GM10248 (cell line): ENCODE measurements around the gene POLA1.

Experiments
- CTCF ChIA-PET: fragments of 300-600 bp; sonication (Branson Sonifier 250); formaldehyde crosslinking; extraction: SDS; loops from one replicate; lab custom pipeline; 2021; ENCODE audit warnings: antibody characterized with exemption; lab: Yijun Ruan, JAX
- POLR2A ChIA-PET: fragments of 350-650 bp; sonication (Branson Sonifier 250); formaldehyde crosslinking; extraction: SDS; loops from one replicate; lab custom pipeline; 2020; ENCODE audit warnings: antibody characterized with exemption; lab: Yijun Ruan, JAX
- DNase-seq: peaks from one replicate; pipeline ENCODE4 v3.0.0; 2012; ENCODE audit errors: extremely low spot score
- CTCF ChIP-seq: IDR thresholded peaks from 2 replicates; pipeline ENCODE4 v1.5.1; 2012; ENCODE audit warnings: mild to moderate bottlenecking, low read depth; ENCODE audit errors: extremely low read depth, missing control alignments, control extremely low read depth

The POLA1 gene

GRCh38 chrX:24934279-24934678 is 240.6 kb downstream of the POLA1 start:
- TF ChIP-seq CTCF: no peak
- POLR2A ChIA-PET: no interaction called here
- CTCF ChIA-PET: interaction anchor here (1.4 to 1.6 kb wide), 2 partner anchors 10 to 21 kb away, joined by 3 read pairs; no protein-coding TSS in a partner anchor
- DNase-seq: no peak

- POLR2A ChIA-PET: no interaction called here
- CTCF ChIA-PET: interaction anchor here (1.4 kb wide), 1 partner anchor 10 kb away, joined by 3 read pairs; no protein-coding TSS in a partner anchor
- no peak for TF ChIP-seq CTCF
- no peak for DNase-seq
These were observed 251.3 kb downstream of the POLA1 start for GRCh38 chrX:24945009-24945408.

- TF ChIP-seq CTCF: no peak
- CTCF ChIA-PET: no interaction called here
- POLR2A ChIA-PET: no interaction called here
- no peak for DNase-seq
These were observed 252.7 kb downstream of the POLA1 start for GRCh38 chrX:24946369-24946768.

GRCh38 chrX:24954732-24955131 is 261.0 kb downstream of the POLA1 start:
- ChIA-PET POLR2A (no interaction called here), CTCF (interaction anchor here (1.2 to 1.9 kb wide), 4 partner anchors 10 to 20 kb away, joined by 3 to 4 read pairs (median 3); no protein-coding TSS in a partner anchor)
- no peak for DNase-seq
- no peak for TF ChIP-seq CTCF

GRCh38 chrX:24955372-24955930 is 261.7 kb downstream of the POLA1 start:
- TF ChIP-seq CTCF: no peak
- ChIA-PET CTCF (interaction anchor here (1.0 to 1.9 kb wide), 5 partner anchors 10 to 65 kb away, joined by 3 to 4 read pairs (median 3); no protein-coding TSS in a partner anchor), POLR2A (no interaction called here)
- DNase-seq: no peak

GRCh38 chrX:24956828-24957227 is 263.1 kb downstream of the POLA1 start:
- TF ChIP-seq CTCF: no peak
- ChIA-PET CTCF (interaction anchor here (0.6 to 1.3 kb wide), 2 partner anchors 25 to 119 kb away, joined by 3 to 4 read pairs; no protein-coding TSS in a partner anchor), POLR2A (no interaction called here)
- DNase-seq: no peak
